HG03060 (cell line): ENCODE data around the gene ERAP2.
A peak's percentile ranks its signal among the peaks of the same experiment; 100 is the strongest.
"Not testable (repeated sequence)": the region's sequence is repeated elsewhere in the genome, so short reads cannot be mapped to it uniquely, and the experiment has no call there.

Experiments
- ATAC-seq: cut with Tn5 transposase; IDR thresholded peaks from one replicate; pipeline ENCODE4 v1.9.1; 2021; ENCODE audit warnings: low read depth, moderate number of reproducible peaks; ENCODE audit not compliant: unreplicated experiment

ERAP2 gene

DNA sequence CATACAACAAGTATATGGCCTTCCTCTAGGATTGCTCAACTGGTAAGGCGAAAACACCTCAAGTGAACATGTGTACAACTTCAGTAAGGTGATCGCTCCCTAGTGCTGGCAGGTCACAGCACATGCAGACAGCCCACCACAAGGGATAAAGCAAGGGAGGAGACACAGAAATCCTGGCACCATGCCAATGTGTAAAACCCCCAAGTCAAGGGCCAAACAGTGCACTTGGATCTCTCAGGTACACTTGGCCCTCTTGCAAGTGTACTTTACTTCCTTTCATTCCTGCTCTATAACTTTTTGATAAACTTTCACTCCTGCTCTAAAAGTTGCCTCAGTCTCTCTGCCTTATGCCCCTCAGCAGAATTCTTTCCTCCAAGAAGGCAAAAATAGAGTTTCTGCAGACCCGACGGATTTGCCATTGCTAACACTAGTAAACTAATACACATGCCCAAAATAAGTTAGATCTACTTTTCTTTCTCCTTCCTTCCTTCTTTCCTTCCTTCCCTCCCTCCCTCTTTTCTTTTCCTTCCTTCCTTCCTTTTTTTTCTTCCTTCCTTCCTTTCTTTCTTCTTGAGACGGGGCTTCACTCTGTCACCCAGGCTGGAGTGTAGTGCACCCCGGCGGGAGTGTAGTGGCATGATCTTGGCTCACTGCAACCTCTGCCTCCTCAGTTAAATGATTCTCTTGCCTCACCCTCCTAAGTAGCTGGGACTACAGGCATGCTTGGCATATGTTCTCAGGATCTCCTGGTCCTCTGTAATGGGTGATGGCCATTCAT is 52.8 kb downstream of the ERAP2 start:
- ATAC-seq: no peak

DNA sequence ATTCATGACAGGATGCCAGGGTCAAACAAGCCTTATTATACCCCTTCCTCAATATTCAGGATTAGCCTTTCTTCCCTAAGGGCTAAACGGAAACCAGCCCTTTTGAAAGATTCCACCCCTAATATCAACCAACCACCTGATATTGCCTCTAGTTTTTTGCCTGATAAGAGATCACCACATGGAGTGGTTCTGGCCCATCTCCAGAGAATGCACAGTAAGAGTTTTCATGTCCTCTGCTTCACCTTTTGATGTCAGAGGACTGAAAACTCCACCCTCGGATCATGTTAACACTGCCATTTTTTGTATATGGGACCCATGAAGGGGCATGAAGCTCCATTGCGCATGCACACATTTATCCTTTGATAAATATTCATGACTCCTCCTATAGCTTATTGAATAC is 53.8 kb downstream of the ERAP2 start:
- ATAC-seq: no peak

DNA sequence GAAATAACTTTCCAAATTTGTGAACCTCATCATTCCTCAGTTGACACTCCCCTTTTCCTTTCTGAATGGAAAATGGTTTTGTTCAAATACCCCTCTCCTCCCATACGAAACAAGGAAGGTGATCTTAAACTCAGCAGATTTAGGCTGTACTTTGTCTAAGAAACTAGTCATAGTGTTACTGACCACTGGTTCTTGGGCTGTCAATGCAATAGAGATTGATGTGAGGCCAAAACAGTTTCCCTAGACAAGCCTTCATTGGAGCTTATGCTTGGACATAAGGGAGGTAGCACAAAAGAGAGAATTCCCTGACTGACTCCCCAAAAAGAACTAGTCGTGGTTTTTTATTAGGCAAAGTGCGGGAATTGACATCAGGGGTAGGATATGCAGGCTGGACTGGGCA is 54.3 kb downstream of the ERAP2 start:
- ATAC-seq: no peak

DNA sequence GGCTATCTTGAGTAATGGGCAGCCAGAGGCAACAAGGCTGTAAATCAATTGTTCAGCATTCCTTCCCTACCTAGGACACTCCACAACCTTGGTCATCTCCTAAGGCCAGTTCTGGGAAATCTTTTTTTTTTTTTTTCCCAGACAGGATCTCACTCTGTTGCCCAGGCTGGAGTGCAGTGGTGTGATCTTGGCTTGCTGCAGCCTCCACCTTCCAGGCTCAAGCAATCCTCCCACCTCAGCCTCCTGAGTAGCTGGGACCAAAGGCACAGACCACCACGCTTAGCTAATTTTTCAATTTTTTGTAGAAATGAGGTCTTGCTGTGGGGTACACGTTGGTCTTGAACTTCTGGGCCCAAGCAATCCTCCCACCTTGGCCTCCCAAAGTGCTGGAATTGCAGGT is 54.7 kb downstream of the ERAP2 start:
- not testable (repeated sequence) for ATAC-seq

DNA sequence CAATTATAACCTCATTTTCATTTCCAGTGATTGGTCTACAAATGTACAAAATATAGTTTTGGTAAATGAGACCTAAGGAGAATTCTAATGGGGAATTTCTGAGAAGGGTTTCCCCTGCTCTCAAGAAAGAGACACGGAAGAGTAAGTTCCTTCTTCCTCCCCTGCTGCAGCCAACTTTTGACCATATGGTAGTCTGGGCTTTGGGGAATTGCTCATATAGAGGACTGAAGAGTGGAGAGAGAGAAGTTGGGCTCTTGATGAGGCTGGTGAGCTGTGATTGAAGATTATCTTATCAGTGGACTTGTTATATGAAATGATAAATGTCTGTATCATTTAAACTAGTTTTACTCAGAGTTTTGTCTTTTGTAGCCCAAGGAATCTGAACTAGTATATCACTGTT is 55.3 kb downstream of the ERAP2 start:
- ATAC-seq: no peak

DNA sequence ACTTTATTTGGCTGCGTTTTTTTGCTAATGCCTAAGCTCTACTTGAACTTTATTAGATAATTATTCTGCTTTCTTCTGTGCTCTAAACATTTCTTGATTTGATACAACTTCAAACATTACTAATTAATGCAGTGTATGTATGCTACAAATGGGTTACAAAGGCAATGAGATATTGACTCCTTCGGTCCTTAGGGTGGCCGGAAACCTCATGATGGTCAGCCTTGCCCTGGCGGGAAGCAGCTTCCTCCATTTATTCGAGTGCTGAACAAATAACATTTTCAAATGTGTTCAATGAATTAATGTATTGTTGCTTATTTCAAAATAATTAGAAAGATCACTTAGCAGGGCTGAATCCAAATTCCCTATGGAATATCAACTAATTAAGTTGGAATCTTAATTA is 55.7 kb downstream of the ERAP2 start:
- ATAC-seq: no peak

DNA sequence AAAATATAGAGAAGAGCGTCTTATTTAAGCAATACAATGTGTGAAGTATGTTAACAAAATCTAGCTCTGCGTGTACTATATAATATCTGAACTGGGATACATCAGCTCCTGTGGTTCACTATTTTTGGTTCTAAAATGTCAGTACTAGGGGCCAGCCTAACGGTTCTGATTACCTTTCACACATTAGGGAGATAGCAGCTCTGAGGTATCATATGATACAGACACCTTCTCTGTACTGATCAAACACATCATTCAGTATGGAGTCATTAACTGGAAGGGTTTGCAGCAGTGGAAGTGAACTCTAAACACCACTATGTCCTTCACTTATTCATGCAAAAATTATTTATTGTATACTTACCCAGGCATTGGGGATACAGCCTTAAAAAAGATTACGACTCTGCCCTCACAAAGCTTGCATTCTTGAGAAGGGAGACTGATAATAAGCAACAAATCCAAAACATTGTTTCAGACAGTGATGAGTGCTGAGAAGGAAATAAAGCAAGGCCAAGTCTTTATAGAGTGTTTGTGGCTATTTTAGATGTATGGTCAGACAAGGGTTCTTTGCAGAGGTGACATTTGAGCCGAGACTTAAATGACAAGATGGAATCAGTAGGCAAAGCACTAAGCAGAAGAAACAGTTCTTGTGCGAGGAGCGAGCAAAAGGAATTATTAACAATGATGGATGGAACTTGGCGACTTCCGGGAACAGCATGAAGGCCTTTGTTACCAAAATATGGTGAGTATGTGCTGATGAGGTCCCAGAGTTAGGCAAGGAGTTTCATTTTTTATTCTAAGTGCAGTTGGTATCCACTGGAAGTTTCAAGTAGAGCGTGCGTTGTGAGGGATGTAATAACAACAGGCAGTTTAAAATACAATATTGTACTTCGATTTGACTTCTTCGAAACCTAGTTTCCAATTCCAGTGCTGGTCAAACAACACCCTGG is 57.7 kb downstream of the ERAP2 start:
- ATAC-seq: no peak

DNA sequence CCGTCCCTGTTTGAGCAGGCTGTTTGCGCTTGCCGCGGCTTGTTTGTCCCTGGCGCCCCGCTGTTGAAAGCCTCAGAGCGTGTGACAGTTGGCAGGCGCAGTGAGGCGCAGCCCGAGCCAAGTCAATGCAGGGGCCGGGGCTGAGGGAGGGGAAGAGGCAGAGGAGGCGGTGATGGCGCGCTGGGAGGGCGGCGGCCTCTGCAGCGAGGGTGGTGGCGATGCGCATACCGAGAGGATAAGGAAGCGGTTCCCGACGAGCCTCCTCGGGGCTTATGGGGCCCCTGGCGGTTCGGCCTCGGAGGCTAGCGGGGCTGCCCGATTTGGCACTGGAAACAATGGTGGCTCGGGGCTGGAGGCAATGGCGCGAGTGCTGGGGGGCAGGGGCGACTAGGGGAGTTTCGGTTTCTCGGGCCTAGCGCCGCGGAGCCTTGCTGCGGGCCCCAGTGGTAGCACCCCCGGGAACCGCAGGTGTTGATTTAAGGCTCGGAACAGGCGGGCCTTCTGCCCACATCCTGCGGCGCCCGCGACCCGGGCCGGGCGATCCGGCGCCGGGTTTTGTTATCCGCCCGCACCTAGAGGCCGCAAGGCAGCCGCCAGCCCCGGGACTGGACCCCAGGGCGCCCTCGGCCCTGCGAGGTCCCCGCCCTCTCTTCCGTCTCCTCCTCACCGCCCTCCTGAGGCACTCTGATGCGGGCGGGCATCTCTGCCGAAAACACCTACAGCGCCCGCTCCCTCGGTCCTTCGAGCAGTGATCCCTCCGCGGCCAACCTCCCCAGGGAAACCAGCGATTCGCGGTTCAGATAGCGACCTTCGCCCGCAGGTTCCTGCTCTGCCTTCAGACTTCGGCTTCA is 58.6 kb downstream of the ERAP2 start:
- peak; percentile 44 for ATAC-seq

DNA sequence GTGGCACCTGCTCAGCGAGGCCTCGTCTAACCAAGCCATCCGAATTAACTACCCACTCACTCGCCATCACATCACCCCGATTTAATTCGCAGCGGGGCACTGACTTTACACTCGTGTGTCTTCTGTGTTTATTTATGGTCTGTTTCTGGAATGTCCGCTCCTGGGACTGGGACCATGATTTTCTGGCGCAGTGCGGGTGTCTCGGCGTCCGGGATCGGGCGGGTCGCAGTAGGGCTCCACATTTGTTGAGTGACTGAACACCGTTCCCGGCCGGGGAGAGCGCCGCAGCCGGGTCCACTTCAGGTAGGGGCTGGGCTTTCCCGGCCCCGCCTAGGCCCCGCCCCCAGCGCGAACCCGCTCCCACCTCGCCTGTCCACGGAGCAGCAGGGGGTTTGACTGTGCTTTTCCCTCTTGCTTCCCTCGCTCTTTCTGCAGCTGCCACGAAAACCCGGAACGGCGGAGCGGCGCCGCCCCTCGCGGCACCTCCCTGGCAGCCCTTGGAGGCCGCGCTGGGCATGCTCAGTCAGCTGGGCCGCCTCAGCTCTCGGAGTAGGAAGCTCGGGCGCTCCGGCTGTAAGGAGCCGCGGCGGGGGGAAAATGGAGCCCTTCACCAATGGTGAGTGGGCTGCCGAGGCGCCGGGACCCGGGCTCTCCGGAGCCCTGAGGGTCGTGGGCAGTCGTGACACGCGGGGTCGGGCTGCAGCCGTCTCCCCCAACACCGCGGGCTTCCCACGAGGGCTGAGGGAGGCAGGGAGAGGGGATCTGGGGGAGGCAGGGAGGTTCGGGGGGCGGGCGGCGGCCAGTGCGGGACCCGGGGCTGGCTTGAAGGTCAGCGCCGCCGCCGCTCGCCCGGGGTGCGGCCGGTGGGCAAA is 59.5 kb downstream of the ERAP2 start, which contains the start of gene LNPEP:
Gene LNPEP (plus strand): TSS at position 522 of the 872 bp plus-strand sequence. CDS start 76 bp downstream, at position 598.
- ATAC-seq: peak; percentile 30

DNA sequence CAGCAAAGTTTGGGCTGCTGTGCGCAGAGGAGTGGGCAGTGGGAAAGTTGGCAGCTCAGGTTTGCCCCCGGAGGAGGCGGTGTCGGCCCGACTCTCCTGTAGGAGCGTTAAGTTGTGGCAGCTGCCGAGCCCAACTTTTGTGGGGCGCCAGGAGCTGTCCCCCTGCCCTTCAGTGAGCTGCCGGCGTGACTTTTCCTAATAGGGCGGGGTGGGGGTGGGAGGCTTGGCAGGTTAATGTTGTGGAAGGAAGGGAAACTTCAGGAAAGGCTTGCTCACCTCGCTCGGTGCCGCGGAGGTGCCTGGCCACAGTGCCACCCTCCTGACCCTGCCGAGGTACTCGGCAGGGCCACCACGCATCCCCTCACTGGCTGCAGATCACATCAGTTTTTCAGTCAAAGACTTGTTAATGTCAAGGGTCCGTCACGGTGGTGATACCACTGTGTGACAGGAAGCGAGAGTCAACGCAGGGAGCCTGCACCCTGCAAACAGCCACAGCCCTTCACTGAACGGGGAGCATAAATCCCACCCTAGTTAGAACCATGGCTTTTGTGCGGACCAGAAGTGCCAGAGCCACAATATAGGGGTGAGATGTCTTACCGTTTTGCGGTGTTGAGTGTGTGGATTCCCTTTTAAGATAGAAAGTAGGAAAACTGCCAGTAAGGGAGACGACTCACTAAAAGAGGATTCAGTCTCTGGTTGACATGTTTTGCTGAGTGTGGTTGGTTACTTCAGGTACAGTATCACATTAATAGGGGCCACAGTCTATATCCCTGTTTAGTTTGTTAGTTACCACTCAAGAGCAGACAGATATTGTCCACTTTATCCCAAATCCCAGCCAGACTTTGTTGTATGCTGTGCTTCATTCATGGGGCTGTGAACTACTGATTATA is 60.4 kb downstream of the ERAP2 start:
- no peak for ATAC-seq

DNA sequence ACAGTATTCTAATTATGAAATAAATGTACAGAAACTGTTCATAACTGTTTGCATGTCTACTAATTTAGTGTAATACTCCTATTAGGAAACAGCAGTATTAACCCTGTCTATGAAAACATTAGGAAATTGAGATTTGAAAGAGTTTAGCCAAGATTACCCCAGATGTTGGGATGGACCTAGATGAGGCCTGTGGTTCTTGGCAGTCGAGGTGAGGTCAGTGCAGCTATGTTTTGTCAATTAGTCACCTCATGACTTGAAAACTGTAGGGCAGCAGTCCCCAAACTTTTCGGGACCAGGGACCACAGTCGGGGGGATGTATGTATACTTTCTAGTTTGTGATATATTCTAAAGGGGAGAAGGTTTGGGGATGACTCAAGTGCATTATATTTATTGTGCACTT is 64.3 kb downstream of the ERAP2 start:
- ATAC-seq: no peak

DNA sequence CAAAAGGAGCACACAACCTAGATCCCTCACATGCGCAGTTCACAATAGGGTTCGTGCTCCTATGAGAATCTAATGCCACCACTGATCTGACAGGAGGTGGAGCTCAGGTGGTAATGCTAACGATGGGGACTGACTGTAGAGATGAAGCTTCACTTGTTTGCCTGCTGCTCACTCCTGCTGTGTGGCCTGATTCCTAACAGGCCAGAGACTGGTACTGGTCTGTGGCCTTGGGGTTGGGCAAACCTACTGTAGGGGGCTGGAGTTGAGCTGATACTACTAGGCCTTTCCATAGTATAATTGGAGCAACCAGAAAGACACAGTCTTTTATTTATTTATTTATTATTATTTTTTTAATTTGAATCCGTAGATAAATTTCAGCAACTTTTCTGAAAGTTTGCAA is 64.8 kb downstream of the ERAP2 start:
- no peak for ATAC-seq

DNA sequence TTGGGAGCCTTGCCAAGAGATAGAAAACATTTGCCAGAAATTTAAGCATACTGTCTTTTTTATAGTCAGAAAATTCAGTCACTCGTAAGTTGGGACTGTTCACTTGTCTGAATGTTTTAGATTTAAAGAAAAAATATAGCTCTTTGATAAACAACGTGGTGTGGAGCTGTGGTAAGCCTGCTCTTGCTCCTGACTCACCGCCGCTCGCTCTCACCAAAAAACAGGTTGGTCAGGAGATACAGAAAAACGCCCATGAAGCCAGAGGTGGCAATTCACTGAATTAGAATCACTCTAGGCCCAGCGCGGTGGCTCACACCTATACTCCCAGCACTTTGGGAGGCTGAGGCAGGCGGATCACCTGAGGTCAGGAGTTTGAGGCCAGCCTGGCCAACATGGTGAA is 65.8 kb downstream of the ERAP2 start:
- ATAC-seq: no peak

DNA sequence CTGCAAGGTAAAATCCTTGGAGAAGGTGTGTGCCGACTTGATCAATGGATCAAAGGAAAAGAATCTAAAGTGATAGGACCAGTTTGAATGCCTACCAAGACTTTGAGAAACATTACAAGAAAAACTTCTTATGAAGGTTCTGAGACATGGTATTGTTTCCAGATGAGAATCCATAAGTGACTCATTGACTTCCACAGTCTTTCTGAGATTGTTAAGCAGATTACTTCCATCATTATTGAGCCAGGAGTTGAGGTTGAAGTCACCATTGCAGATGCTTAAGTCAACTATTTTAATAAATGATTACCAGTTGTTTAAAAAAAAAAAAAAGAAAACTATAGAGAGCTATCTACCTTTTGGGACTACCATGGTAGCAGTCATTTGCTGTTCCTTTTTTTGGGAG is 66.6 kb downstream of the ERAP2 start:
- ATAC-seq: no peak

DNA sequence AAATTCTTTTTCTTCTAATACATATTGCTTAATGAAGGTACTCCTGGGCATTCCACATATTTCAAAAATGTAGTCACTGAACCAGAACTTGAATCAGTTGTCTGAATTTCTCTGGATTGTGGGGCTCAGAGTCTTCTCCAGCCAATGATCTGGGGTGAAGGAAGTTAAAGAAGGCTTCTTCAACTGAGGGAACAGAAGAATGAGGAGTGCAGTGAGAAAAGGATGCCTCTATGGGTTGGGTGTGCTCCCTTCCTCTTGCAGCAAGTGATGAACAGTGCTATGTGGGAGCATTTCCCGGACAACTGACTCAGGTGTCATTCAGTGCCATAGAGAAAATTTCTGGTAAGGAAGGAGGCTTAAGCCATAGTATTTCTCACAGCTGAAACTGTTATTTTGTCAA is 67.5 kb downstream of the ERAP2 start:
- ATAC-seq: no peak

DNA sequence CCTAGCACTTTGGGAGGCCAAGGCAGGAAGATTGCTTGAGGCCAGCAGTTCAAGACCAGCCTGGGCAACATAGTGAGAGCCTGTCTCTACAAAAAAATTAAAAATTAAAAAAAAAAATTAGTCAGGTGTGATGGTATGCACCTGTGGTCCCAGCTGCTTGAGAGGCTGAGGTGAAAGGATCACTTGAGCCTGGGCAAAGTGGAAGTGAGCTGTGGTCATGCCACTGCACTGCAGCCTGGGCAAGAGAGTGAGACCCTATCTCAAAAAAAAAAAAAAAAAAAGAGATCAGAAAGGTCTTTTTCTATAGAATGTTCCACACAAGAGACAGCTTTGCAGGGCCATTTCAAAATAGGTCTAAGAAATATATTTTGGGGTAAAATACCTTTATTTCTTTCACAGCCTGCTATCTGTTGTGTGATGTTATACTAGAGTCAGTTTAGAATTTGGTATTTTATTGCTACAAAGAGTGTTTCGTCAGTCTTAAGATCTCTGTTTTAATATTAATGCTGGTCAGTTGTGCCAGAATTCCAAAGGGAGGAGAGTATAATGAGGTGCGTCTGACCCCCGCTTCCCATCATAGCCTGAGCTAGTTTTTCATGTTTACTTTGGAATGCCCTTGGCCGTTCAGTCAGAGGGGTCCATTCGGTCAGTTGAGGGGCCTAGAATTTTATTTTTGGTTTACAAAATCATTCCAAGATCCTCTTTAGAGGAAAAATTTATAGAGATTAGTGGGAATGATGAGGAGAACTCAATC is 69.0 kb downstream of the ERAP2 start:
- no peak for ATAC-seq

DNA sequence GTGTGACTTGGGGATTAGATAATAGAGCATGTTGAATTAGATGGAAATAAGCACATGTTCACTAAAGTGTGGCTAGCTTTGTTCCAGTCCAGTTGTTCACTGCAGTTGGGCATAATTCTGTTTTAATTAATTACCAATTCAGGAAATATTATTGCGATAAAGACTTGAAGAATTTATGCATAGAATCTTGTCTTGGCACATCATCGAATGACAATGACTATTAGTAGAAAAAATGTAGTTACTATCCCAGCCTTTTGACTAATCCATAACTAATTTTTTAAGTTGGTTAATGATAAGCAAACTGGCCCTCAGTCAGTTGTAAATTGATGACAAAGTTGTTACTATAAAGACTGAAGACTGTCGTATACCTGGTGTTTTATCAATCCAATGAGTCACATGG is 70.1 kb downstream of the ERAP2 start:
- ATAC-seq: no peak

DNA sequence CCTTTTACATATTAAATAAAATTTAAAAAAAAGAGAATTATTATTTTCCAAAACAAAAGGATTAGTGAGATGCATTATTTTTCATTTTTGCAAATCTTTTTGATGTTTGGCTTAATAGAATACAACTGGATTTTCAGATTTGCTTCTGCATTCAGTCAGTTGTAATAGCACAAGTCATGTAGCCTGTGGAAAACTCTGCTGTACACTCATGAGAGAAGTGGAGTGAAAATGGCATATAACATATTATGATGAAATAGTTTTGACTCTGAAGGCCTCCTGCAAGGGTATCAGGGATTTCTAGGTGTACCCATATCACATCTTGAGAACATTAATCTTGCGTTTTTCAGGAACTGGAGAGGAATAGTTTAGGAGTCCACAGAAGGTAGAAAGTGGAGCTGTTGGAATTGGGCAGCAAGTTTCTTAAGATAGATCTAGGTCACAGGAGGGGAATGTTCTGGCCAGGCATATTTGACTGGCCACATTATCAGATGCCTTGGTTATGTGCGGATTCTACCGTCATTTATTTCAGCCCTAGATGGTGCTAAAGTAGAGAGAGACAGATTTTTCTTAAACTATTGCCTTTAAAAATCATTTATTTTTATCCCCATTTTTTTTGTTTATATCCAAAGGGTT is 75.9 kb downstream of the ERAP2 start:
- no peak for ATAC-seq
